SK-N-MC (cell line): ENCODE data around the gene PLAAT5.

Source experiments
- DNase-seq: peaks from one replicate; pipeline ENCODE4 v3.0.0-alpha.2; 2011; ENCODE audit warnings: low read depth, low spot score
- H3K27ac ChIP-seq: fragments of 200-600 bp; sonication (generic); 2 replicates; pipeline ENCODE4 v1.5.1; 2016; ENCODE audit warnings: mixed run types
- H3K36me3 ChIP-seq: fragments of 200-600 bp; sonication (generic); 2 replicates; pipeline ENCODE4 v1.6.1; 2017; ENCODE audit warnings: antibody characterized with exemption, low read length, mixed read lengths; ENCODE audit not compliant: insufficient read depth
- H3K4me3 ChIP-seq: fragments of 200-600 bp; sonication (generic); 2 replicates; pipeline ENCODE4 v1.5.1; 2016
- H3K9ac ChIP-seq: fragments of 200-600 bp; sonication (generic); 2 replicates; pipeline ENCODE4 v1.8.0; 2017; ENCODE audit warnings: mixed run types, mixed read lengths; ENCODE audit not compliant: insufficient read length
- H3K9me3 ChIP-seq: fragments of 200-600 bp; sonication (generic); 2 replicates; pipeline ENCODE4 v1.6.1; 2017; ENCODE audit warnings: low read depth, mild to moderate bottlenecking, antibody characterized with exemption, low read length, moderate library complexity, mixed read lengths
- EZH2 ChIP-seq: fragments of 200-600 bp; sonication (generic); IDR thresholded peaks from one replicate; pipeline ENCODE4 v1.6.1; 2017; ENCODE audit warnings: antibody characterized with exemption
- FOXP2 ChIP-seq: optimal IDR thresholded peaks from 2 replicates; pipeline ENCODE3; 2011; ENCODE audit warnings: mild to moderate bottlenecking, moderate library complexity; ENCODE audit not compliant: insufficient read depth; ENCODE audit errors: extremely low read length, control extremely low read depth
- POLR2AphosphoS5 ChIP-seq: IDR thresholded peaks from 2 replicates; pipeline ENCODE4 v1.6.1; 2012; ENCODE audit warnings: mild to moderate bottlenecking, low read depth, low read length, borderline replicate concordance

The PLAAT5 gene

GRCh38 chr11:63517156-63517555 lies 26.2 kb upstream of the PLAAT5 start:
- no peaks in the 10 kb centered on the region for H3K9me3 ChIP-seq
- no peak overlapping the region for H3K9ac ChIP-seq
- DNase-seq: no peak
- TF ChIP-seq EZH2 (no peak), POLR2AphosphoS5 (no peak), FOXP2 (no peak)
- no peaks in the 10 kb centered on the region for H3K36me3 ChIP-seq
- H3K27ac ChIP-seq: no peak overlapping the region
- no peak overlapping the region for H3K4me3 ChIP-seq

- TF ChIP-seq FOXP2: no peak
- no peak for TF ChIP-seq EZH2
- TF ChIP-seq POLR2AphosphoS5: no peak
- H3K9me3 ChIP-seq: no peaks in the 10 kb centered on the region
- no peak overlapping the region for H3K9ac ChIP-seq
- H3K36me3 ChIP-seq: no peaks in the 10 kb centered on the region
- H3K27ac ChIP-seq: no peak overlapping the region
- no peak overlapping the region for H3K4me3 ChIP-seq
- no peak for DNase-seq
Observed at GRCh38 chr11:63516109-63516508, 25.1 kb upstream of the PLAAT5 start.

- Histone ChIP-seq H3K27ac (no peak overlapping the region), H3K9ac (no peak overlapping the region), H3K4me3 (no peak overlapping the region), H3K9me3 (no peaks in the 10 kb centered on the region), H3K36me3 (no peaks in the 10 kb centered on the region)
- TF ChIP-seq EZH2: no peak
- TF ChIP-seq POLR2AphosphoS5: no peak
- TF ChIP-seq FOXP2: no peak
- DNase-seq: no peak
Observed at GRCh38 chr11:63512816-63513215, 21.8 kb upstream of the PLAAT5 start.

GRCh38 chr11:63511048-63511748 lies 20.2 kb upstream of the PLAAT5 start:
- no peak overlapping the region for H3K4me3 ChIP-seq
- no peak overlapping the region for H3K27ac ChIP-seq
- H3K36me3 ChIP-seq: no peaks in the 10 kb centered on the region
- no peak for TF ChIP-seq FOXP2
- TF ChIP-seq POLR2AphosphoS5: no peak
- TF ChIP-seq EZH2: no peak
- no peaks in the 10 kb centered on the region for H3K9me3 ChIP-seq
- H3K9ac ChIP-seq: no peak overlapping the region
- no peak for DNase-seq

- no peak overlapping the region for H3K27ac ChIP-seq
- H3K36me3 ChIP-seq: no peaks in the 10 kb centered on the region
- H3K9ac ChIP-seq: no peak overlapping the region
- no peak overlapping the region for H3K4me3 ChIP-seq
- H3K9me3 ChIP-seq: no peaks in the 10 kb centered on the region
- TF ChIP-seq POLR2AphosphoS5 (no peak), FOXP2 (no peak), EZH2 (no peak)
- DNase-seq: no peak
Observed at GRCh38 chr11:63510360-63511047, 19.5 kb upstream of the PLAAT5 start.

GRCh38 chr11:63508745-63509144 lies 17.8 kb upstream of the PLAAT5 start:
- TF ChIP-seq POLR2AphosphoS5 (no peak), FOXP2 (no peak), EZH2 (no peak)
- H3K9me3 ChIP-seq: no peaks in the 10 kb centered on the region

GRCh38 chr11:63508009-63508408 lies 17.0 kb upstream of the PLAAT5 start:
- Histone ChIP-seq H3K9ac (no peak overlapping the region), H3K9me3 (no peaks in the 10 kb centered on the region), H3K4me3 (no peak overlapping the region), H3K36me3 (no peaks in the 10 kb centered on the region), H3K27ac (no peak overlapping the region)
- TF ChIP-seq POLR2AphosphoS5 (no peak), EZH2 (no peak), FOXP2 (no peak)
- DNase-seq: no peak

More at GRCh38 chr11:63508745-63509144, 17.8 kb upstream of the PLAAT5 start:
- H3K27ac ChIP-seq: no peak overlapping the region
- no peak for DNase-seq
- H3K9ac ChIP-seq: no peak overlapping the region
- no peaks in the 10 kb centered on the region for H3K36me3 ChIP-seq
- H3K4me3 ChIP-seq: no peak overlapping the region

- Histone ChIP-seq H3K36me3 (no peaks in the 10 kb centered on the region), H3K9me3 (no peaks in the 10 kb centered on the region), H3K27ac (no peak overlapping the region), H3K4me3 (no peak overlapping the region), H3K9ac (no peak overlapping the region)
- TF ChIP-seq POLR2AphosphoS5 (no peak), EZH2 (no peak)
- no peak for DNase-seq
Observed at GRCh38 chr11:63507511-63507910, 16.5 kb upstream of the PLAAT5 start.

GRCh38 chr11:63506876-63507275 lies 15.9 kb upstream of the PLAAT5 start:
- no peak for DNase-seq
- Histone ChIP-seq H3K27ac (no peak overlapping the region), H3K36me3 (no peaks in the 10 kb centered on the region), H3K4me3 (no peak overlapping the region), H3K9me3 (no peaks in the 10 kb centered on the region), H3K9ac (no peak overlapping the region)
- no peak for TF ChIP-seq FOXP2
